GM18511 (cell line): ENCODE results near the gene NDUFA9.

ENCODE experiments used
- ATAC-seq: cut with Tn5 transposase; IDR thresholded peaks from one replicate; pipeline ENCODE4 v1.9.1; 2021; ENCODE audit warnings: mild to moderate bottlenecking, moderate library complexity; ENCODE audit not compliant: unreplicated experiment

The NDUFA9 gene

GRCh38 chr12:4690760-4691159 lies 41.8 kb downstream of the NDUFA9 start:
- no peak for ATAC-seq
